Neural crest cell (in vitro differentiated cells): Measurements from ENCODE around the gene FBXW9. TPM values are rescaled to one million over a fixed set of nuclear protein-coding genes. Genes with fewer than 3 reads are reported as not detected.
"Not testable (repeated sequence)": the region's sequence is repeated elsewhere in the genome, so short reads cannot be mapped to it uniquely, and the experiment has no call there.

Source experiments
- DNase-seq: peaks from one replicate; pipeline ENCODE4 v3.0.0; 2021; ENCODE audit warnings: low read depth, mixed read lengths, low spot score
- H3K27ac Mint-ChIP-seq: one replicate; pipeline ENCODE4 v1.8.0; 2021; ENCODE audit warnings: mild to moderate bottlenecking, mixed read lengths; ENCODE audit not compliant: unreplicated experiment
- H3K27me3 Mint-ChIP-seq: 2 replicates; pipeline ENCODE4 v1.8.0; 2021; ENCODE audit warnings: low read depth, mild to moderate bottlenecking, mixed read lengths
- H3K36me3 Mint-ChIP-seq: 2 replicates; pipeline ENCODE4 v1.8.0; 2021; ENCODE audit warnings: low read depth, mild to moderate bottlenecking, mixed read lengths
- H3K4me1 Mint-ChIP-seq: 2 replicates; pipeline ENCODE4 v1.8.0; 2021; ENCODE audit warnings: mixed read lengths
- H3K4me3 Mint-ChIP-seq: one replicate; pipeline ENCODE4 v1.8.0; 2021; ENCODE audit warnings: mild to moderate bottlenecking, mixed read lengths
- H3K9me3 Mint-ChIP-seq: 2 replicates; pipeline ENCODE4 v1.8.0; 2021; ENCODE audit warnings: mixed read lengths
- total RNA-seq: library from RNA; stranded (reverse); gene quantifications from 2 replicates; pipeline ENCODE4 v1.2.1, GENCODE V29; 2021
- TF ChIP-seq, protein P1 (sequence below): fragments of 200-600 bp; sonication (generic); conservative IDR thresholded peaks from 2 replicates; pipeline ENCODE4 v1.5.0; 2021; ENCODE audit warnings: antibody characterized with exemption, mild to moderate bottlenecking

FBXW9 gene
- total RNA-seq, 1 donor from 2014 or later: 15.9 TPM

GRCh38 chr19:12648088-12648487 is 48.3 kb downstream of the FBXW9 start:
- no peak overlapping the region for H3K4me3 Mint-ChIP-seq
- no peaks in the 10 kb centered on the region for H3K9me3 Mint-ChIP-seq
- DNase-seq: no peak
- TF ChIP-seq, protein P1, sequence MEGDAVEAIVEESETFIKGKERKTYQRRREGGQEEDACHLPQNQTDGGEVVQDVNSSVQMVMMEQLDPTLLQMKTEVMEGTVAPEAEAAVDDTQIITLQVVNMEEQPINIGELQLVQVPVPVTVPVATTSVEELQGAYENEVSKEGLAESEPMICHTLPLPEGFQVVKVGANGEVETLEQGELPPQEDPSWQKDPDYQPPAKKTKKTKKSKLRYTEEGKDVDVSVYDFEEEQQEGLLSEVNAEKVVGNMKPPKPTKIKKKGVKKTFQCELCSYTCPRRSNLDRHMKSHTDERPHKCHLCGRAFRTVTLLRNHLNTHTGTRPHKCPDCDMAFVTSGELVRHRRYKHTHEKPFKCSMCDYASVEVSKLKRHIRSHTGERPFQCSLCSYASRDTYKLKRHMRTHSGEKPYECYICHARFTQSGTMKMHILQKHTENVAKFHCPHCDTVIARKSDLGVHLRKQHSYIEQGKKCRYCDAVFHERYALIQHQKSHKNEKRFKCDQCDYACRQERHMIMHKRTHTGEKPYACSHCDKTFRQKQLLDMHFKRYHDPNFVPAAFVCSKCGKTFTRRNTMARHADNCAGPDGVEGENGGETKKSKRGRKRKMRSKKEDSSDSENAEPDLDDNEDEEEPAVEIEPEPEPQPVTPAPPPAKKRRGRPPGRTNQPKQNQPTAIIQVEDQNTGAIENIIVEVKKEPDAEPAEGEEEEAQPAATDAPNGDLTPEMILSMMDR: no peak
- H3K27me3 Mint-ChIP-seq: no peaks in the 10 kb centered on the region
- H3K27ac Mint-ChIP-seq: no peak overlapping the region
- no peaks in the 10 kb centered on the region for H3K4me1 Mint-ChIP-seq
- H3K36me3 Mint-ChIP-seq: peaks cover 12% of the 10 kb centered on the region

- no peak for DNase-seq
- Mint-ChIP-seq H3K9me3 (no peaks in the 10 kb centered on the region), H3K4me1 (no peaks in the 10 kb centered on the region), H3K4me3 (no peak overlapping the region), H3K36me3 (peaks cover 12% of the 10 kb centered on the region), H3K27me3 (no peaks in the 10 kb centered on the region), H3K27ac (no peak overlapping the region)
- TF ChIP-seq, protein P1: no peak
Measured at GRCh38 chr19:12647490-12648071, 48.9 kb downstream of the FBXW9 start.

GRCh38 chr19:12647047-12647446 is 49.4 kb downstream of the FBXW9 start:
- H3K4me3 Mint-ChIP-seq: no peak overlapping the region
- TF ChIP-seq, protein P1: no peak
- H3K27me3 Mint-ChIP-seq: no peaks in the 10 kb centered on the region
- H3K27ac Mint-ChIP-seq: peak overlapping the region; percentile 84
- H3K9me3 Mint-ChIP-seq: no peaks in the 10 kb centered on the region
- peaks cover 12% of the 10 kb centered on the region for H3K36me3 Mint-ChIP-seq
- DNase-seq: no peak
- H3K4me1 Mint-ChIP-seq: no peaks in the 10 kb centered on the region

GRCh38 chr19:12646551-12646950 is 49.9 kb downstream of the FBXW9 start:
- TF ChIP-seq, protein P1: no peak
- DNase-seq: no peak
- no peak overlapping the region for H3K4me3 Mint-ChIP-seq
- H3K9me3 Mint-ChIP-seq: no peaks in the 10 kb centered on the region
- H3K27me3 Mint-ChIP-seq: no peaks in the 10 kb centered on the region
- H3K27ac Mint-ChIP-seq: peak overlapping the region; percentile 84
- H3K36me3 Mint-ChIP-seq: peaks cover 12% of the 10 kb centered on the region
- H3K4me1 Mint-ChIP-seq: no peaks in the 10 kb centered on the region

DNA sequence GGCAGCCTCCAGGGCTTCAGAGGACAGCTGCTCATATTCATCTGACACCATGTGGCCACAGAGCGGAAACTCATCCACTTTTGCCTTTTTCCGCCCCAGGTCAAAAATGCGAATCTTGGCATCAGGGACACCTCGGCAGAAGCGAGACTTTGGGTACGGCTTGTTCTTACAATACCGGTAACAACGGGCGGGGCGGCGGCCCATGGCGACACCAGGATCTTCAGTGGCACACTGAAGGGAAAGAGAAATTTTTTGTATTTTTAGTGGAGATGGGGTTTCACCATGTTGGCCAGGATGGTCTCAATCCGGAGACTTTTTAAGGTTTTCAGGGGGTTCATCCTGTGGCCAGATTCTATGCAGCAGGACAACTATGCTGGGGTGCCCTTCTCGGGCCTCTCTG is 52.7 kb downstream of the FBXW9 start:
- H3K4me3 Mint-ChIP-seq, H3K27ac Mint-ChIP-seq, H3K4me1 Mint-ChIP-seq, H3K36me3 Mint-ChIP-seq, H3K9me3 Mint-ChIP-seq, H3K27me3 Mint-ChIP-seq, DNase-seq: not testable (repeated sequence)

DNA sequence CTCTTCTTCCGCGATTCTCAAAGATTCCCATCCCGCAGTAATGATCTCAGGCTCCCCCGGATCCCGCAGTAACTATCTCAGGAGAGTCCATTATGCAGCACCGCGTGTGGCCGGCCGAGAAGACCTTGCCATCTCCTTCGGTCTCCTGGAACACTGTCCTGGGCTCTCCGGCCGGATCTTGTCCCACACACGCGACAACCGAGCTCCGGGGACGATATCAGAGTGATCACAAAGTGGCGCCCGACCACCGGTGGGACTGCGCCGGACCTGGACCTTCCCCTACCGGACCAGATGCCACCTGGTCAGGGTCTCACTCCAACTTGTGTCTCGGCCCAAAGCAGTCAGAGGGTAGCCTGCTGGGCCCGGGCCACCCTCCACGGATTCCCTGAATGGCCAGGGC is 53.9 kb downstream of the FBXW9 start:
- peaks cover 9% of the 10 kb centered on the region for H3K36me3 Mint-ChIP-seq
- DNase-seq: no peak
- peaks cover 4% of the 10 kb centered on the region for H3K27me3 Mint-ChIP-seq
- TF ChIP-seq, protein P1: no peak
- H3K4me3 Mint-ChIP-seq: no peak overlapping the region
- peaks cover 6% of the 10 kb centered on the region for H3K4me1 Mint-ChIP-seq
- H3K9me3 Mint-ChIP-seq: peaks cover 3% of the 10 kb centered on the region
- H3K27ac Mint-ChIP-seq: no peak overlapping the region
